ENCODE results near the gene CFAP46.

- TF ChIP-seq CTCF (IDR thresholded peaks at IDR 0.05) (no peak), EZH2phosphoT487 (IDR thresholded peaks at IDR 0.05) (no peak), EZH2 (IDR thresholded peaks at IDR 0.05) (no peak)
These were observed 108.0 kb downstream of the CFAP46 start for GRCh38 chr10:132834311-132834761.
